ENCODE measurements around the gene HIPK2.

DNA sequence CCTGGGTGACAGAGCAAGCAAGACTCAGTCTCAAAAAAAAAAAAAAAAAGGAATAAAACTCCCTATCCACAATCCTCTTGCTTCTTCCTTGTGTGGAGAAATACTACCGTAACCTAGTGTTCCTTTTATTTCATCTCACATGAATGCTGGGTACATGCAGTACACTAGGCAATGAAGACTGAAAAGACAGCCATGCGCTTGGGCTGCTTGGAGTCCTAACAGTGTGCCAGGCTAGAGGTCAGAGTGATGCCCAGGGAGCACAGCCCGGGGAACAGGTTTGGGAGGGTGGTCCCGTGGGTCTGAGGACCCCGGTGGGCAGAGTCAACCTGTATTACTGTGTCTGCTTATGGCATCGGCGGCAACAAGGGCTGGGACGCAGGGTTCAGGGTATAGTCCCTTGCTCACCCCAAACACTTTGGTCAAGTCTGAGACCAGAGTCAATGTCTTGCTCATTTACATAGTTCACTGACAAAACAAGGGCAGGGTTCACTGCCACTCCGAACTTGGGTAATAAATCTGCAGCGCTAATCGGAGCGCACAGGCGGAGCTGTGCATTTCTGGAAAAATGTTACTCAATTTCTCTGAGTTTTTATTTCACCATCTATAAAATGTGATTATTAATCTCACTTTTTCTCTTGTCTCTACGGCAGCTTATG lies 136.3 kb downstream of the HIPK2 start:
- TF ChIP-seq, protein P1, sequence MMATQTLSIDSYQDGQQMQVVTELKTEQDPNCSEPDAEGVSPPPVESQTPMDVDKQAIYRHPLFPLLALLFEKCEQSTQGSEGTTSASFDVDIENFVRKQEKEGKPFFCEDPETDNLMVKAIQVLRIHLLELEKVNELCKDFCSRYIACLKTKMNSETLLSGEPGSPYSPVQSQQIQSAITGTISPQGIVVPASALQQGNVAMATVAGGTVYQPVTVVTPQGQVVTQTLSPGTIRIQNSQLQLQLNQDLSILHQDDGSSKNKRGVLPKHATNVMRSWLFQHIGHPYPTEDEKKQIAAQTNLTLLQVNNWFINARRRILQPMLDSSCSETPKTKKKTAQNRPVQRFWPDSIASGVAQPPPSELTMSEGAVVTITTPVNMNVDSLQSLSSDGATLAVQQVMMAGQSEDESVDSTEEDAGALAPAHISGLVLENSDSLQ (IDR thresholded peaks at IDR 0.05), result no peak
- TF ChIP-seq LEF1 (IDR thresholded peaks at IDR 0.05; ENCODE audit: borderline replicate concordance) (no peak), CTBP1 (IDR thresholded peaks at IDR 0.05; ENCODE audit: borderline replicate concordance) (no peak), HDGF (IDR thresholded peaks at IDR 0.05; ENCODE audit: borderline replicate concordance) (no peak), SUZ12 (IDR thresholded peaks at IDR 0.05) (no peak), FOXK2 (IDR thresholded peaks at IDR 0.05) (no peak), FOXM1 (IDR thresholded peaks at IDR 0.05; ENCODE audit: borderline replicate concordance) (no peak), TARDBP (IDR thresholded peaks at IDR 0.05) (no peak), BHLHE40 (IDR thresholded peaks at IDR 0.05; ENCODE audit: borderline replicate concordance) (no peak), ZNF384 (IDR thresholded peaks at IDR 0.05) (no peak), SP1 (IDR thresholded peaks at IDR 0.05) (no peak), ARNT (IDR thresholded peaks at IDR 0.05) (no peak), NFRKB (IDR thresholded peaks at IDR 0.05) (no peak)

All from HEK293T (cell line).